HG03139 (cell line): Measurements from ENCODE around the gene TNPO2.
"Not testable (repeated sequence)": the region's sequence is repeated elsewhere in the genome, so short reads cannot be mapped to it uniquely, and the experiment has no call there.

Experiments
- ATAC-seq: cut with Tn5 transposase; IDR thresholded peaks from one replicate; pipeline ENCODE4 v1.9.1; 2021; ENCODE audit not compliant: unreplicated experiment

The TNPO2 gene

GRCh38 chr19:12678039-12678438 lies 45.7 kb downstream of the TNPO2 start:
- ATAC-seq, result not testable (repeated sequence)

- ATAC-seq, result no peak
Observed at GRCh38 chr19:12676928-12677327, 46.8 kb downstream of the TNPO2 start.

GRCh38 chr19:12676384-12676792 lies 47.3 kb downstream of the TNPO2 start:
- no peak for ATAC-seq

GRCh38 chr19:12675940-12676339 lies 47.8 kb downstream of the TNPO2 start:
- no peak for ATAC-seq

GRCh38 chr19:12675399-12675798 lies 48.3 kb downstream of the TNPO2 start:
- no peak for ATAC-seq

- no peak for ATAC-seq
Observed at GRCh38 chr19:12672744-12673143, 51.0 kb downstream of the TNPO2 start.

- ATAC-seq, result no peak
Observed at GRCh38 chr19:12670159-12670928, 53.4 kb downstream of the TNPO2 start.

- ATAC-seq, result no peak
Observed at GRCh38 chr19:12669270-12670158, 54.2 kb downstream of the TNPO2 start.

- ATAC-seq, result no peak
Observed at GRCh38 chr19:12668932-12669269, 54.8 kb downstream of the TNPO2 start.

- no peak for ATAC-seq
Observed at GRCh38 chr19:12668346-12668745, 55.4 kb downstream of the TNPO2 start.

- ATAC-seq, result no peak
Observed at GRCh38 chr19:12667731-12668302, 55.9 kb downstream of the TNPO2 start.

- no peak for ATAC-seq
Observed at GRCh38 chr19:12666265-12667048, 57.3 kb downstream of the TNPO2 start, which contains the start of the genes MAN2B1 and WDR83. Gene MAN2B1, minus strand, starts transcription at chr19:12666742. Its CDS starts 41 bp downstream, at chr19:12666701. Gene WDR83, plus strand, starts transcription at chr19:12666807. Its CDS starts 2,984 bp downstream, at chr19:12669791.

- no peak for ATAC-seq
Observed at GRCh38 chr19:12665671-12666264, 58.0 kb downstream of the TNPO2 start.

- ATAC-seq, result no peak
Observed at GRCh38 chr19:12665281-12665573, 58.5 kb downstream of the TNPO2 start.

GRCh38 chr19:12664406-12665280 lies 59.1 kb downstream of the TNPO2 start:
- no peak for ATAC-seq

- ATAC-seq, result no peak
Observed at GRCh38 chr19:12660980-12661379, 62.8 kb downstream of the TNPO2 start.

- no peak for ATAC-seq
Observed at GRCh38 chr19:12657966-12658365, 65.8 kb downstream of the TNPO2 start.

- ATAC-seq, result no peak
Observed at GRCh38 chr19:12656899-12657571, 66.7 kb downstream of the TNPO2 start.

GRCh38 chr19:12655546-12655945 lies 68.2 kb downstream of the TNPO2 start:
- no peak for ATAC-seq
